Measurements from ENCODE around the gene PRKCE.

PRKCE gene

GRCh38 chr2:46086578-46087070, 435.1 kb downstream of the PRKCE start:
- DNase-seq (ENCODE audit: low spot score) = no peak
- no peak for TF ChIP-seq CTCF (IDR thresholded peaks at IDR 0.05; ENCODE audit: extremely low read depth, missing control alignments)

GRCh38 chr2:46087492-46087891, 436.0 kb downstream of the PRKCE start:
- DNase-seq (ENCODE audit: low spot score) = no peak
- TF ChIP-seq CTCF (IDR thresholded peaks at IDR 0.05; ENCODE audit: extremely low read depth, missing control alignments) = no peak

- TF ChIP-seq CTCF (IDR thresholded peaks at IDR 0.05; ENCODE audit: extremely low read depth, missing control alignments) = no peak
- DNase-seq (ENCODE audit: low spot score) = no peak
Observed at GRCh38 chr2:46091004-46091403, 439.5 kb downstream of the PRKCE start.

GRCh38 chr2:46091961-46092667, 440.6 kb downstream of the PRKCE start:
- no peak for DNase-seq (ENCODE audit: low spot score)
- TF ChIP-seq CTCF (IDR thresholded peaks at IDR 0.05; ENCODE audit: extremely low read depth, missing control alignments) = no peak

GRCh38 chr2:46094689-46095088, 443.2 kb downstream of the PRKCE start:
- TF ChIP-seq CTCF (IDR thresholded peaks at IDR 0.05; ENCODE audit: extremely low read depth, missing control alignments) = no peak
- DNase-seq (ENCODE audit: low spot score) = no peak

- TF ChIP-seq CTCF (IDR thresholded peaks at IDR 0.05; ENCODE audit: extremely low read depth, missing control alignments) = no peak
- DNase-seq (ENCODE audit: low spot score) = no peak
Observed at GRCh38 chr2:46095830-46096229, 444.4 kb downstream of the PRKCE start.

- no peak for TF ChIP-seq CTCF (IDR thresholded peaks at IDR 0.05; ENCODE audit: extremely low read depth, missing control alignments)
- no peak for DNase-seq (ENCODE audit: low spot score)
Observed at GRCh38 chr2:46096260-46096659, 444.8 kb downstream of the PRKCE start.

All from GM20000 (cell line).